ENCODE measurements around the gene FBXO46. TPM values are rescaled to one million over a fixed set of nuclear protein-coding genes. Genes with fewer than 3 reads are reported as not detected.
A peak's percentile ranks its signal among the peaks of the same experiment; 100 is the strongest.

The FBXO46 gene
- total and polyA plus RNA-seq, 2 of the 13 experiments (the other 11 are each of a cell fraction or from before 2014, with no cell fraction given), result 6.2 to 6.4 TPM

DNA sequence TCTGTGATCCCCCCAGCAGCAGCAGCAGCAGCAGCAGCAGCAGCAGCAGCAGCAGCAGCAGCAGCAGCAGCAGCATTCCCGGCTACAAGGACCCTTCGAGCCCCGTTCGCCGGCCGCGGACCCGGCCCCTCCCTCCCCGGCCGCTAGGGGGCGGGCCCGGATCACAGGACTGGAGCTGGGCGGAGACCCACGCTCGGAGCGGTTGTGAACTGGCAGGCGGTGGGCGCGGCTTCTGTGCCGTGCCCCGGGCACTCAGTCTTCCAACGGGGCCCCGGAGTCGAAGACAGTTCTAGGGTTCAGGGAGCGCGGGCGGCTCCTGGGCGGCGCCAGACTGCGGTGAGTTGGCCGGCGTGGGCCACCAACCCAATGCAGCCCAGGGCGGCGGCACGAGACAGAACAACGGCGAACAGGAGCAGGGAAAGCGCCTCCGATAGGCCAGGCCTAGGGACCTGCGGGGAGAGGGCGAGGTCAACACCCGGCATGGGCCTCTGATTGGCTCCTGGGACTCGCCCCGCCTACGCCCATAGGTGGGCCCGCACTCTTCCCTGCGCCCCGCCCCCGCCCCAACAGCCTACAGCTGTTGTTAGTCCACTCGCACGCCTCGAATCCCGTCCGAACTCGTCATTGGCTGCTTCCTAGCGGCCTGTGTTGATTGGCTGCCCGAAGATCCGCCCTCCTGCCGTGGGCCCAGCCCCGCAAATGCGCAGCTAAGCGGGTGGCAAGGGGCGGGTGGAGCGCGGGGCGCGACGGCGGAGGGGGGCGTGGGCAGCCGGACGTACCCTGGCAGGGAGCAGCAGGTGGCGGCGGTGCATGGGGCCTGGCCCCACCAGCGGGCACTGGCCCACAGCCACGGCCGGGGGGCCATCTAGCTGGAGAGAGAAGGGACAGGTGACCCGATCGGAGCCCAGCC, 39.8 kb upstream of the FBXO46 start (continued):
- TF ChIP-seq BHLHE40 (IDR thresholded peaks at IDR 0.05; ENCODE audit: low read length) (peak; percentile 76; the same call in 1 of the 2 replicates), ATRX (CRISPR knock-in tag; IDR thresholded peaks at IDR 0.05; ENCODE audit: borderline replicate concordance) (no peak), ZNF296 (CRISPR knock-in tag; conservative IDR thresholded peaks at IDR 0.05) (no peak), ZNF790 (CRISPR knock-in tag; IDR thresholded peaks at IDR 0.05; ENCODE audit: borderline replicate concordance) (peak; percentile 63; the same call in 1 of the 2 replicates), JDP2 (CRISPR knock-in tag; IDR thresholded peaks at IDR 0.05; ENCODE audit: borderline replicate concordance) (peak; percentile 43; the same call in 1 of the 2 replicates), ZNF460 (CRISPR knock-in tag; IDR thresholded peaks at IDR 0.05; ENCODE audit: borderline replicate concordance) (no peak), SNRNP70 (IDR thresholded peaks at IDR 0.05; ENCODE audit: low read depth, low read length) (0 out of 2 replicates have a peak, but pooled peaks have one; percentile 55), ZNF543 (CRISPR knock-in tag; IDR thresholded peaks at IDR 0.05) (no peak), NFKB2 (CRISPR knock-in tag; IDR thresholded peaks at IDR 0.05; ENCODE audit: borderline replicate concordance) (peak; percentile 85; the same call in 1 of the 2 replicates), TOPORS (CRISPR knock-in tag; IDR thresholded peaks at IDR 0.05) (no peak; the same call in 1 of the 2 replicates), ZNF552 (CRISPR knock-in tag; IDR thresholded peaks at IDR 0.05; ENCODE audit: borderline replicate concordance) (peak; percentile 61; the same call in 1 of the 2 replicates), RBFOX2 (IDR thresholded peaks at IDR 0.05; ENCODE audit: low read depth, low read length) (peak; percentile 94), ZNF557 (CRISPR knock-in tag; IDR thresholded peaks at IDR 0.05) (no peak), ATM (IDR thresholded peaks at IDR 0.05; ENCODE audit: borderline replicate concordance) (no peak), ZMYM2 (CRISPR knock-in tag; IDR thresholded peaks at IDR 0.05) (no peak)
- TF ChIP-seq, protein P1, sequence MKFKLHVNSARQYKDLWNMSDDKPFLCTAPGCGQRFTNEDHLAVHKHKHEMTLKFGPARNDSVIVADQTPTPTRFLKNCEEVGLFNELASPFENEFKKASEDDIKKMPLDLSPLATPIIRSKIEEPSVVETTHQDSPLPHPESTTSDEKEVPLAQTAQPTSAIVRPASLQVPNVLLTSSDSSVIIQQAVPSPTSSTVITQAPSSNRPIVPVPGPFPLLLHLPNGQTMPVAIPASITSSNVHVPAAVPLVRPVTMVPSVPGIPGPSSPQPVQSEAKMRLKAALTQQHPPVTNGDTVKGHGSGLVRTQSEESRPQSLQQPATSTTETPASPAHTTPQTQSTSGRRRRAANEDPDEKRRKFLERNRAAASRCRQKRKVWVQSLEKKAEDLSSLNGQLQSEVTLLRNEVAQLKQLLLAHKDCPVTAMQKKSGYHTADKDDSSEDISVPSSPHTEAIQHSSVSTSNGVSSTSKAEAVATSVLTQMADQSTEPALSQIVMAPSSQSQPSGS (CRISPR knock-in tag; IDR thresholded peaks at IDR 0.05), result peak; percentile 18; the same call in 1 of the 2 replicates
- TF ChIP-seq, protein P2, sequence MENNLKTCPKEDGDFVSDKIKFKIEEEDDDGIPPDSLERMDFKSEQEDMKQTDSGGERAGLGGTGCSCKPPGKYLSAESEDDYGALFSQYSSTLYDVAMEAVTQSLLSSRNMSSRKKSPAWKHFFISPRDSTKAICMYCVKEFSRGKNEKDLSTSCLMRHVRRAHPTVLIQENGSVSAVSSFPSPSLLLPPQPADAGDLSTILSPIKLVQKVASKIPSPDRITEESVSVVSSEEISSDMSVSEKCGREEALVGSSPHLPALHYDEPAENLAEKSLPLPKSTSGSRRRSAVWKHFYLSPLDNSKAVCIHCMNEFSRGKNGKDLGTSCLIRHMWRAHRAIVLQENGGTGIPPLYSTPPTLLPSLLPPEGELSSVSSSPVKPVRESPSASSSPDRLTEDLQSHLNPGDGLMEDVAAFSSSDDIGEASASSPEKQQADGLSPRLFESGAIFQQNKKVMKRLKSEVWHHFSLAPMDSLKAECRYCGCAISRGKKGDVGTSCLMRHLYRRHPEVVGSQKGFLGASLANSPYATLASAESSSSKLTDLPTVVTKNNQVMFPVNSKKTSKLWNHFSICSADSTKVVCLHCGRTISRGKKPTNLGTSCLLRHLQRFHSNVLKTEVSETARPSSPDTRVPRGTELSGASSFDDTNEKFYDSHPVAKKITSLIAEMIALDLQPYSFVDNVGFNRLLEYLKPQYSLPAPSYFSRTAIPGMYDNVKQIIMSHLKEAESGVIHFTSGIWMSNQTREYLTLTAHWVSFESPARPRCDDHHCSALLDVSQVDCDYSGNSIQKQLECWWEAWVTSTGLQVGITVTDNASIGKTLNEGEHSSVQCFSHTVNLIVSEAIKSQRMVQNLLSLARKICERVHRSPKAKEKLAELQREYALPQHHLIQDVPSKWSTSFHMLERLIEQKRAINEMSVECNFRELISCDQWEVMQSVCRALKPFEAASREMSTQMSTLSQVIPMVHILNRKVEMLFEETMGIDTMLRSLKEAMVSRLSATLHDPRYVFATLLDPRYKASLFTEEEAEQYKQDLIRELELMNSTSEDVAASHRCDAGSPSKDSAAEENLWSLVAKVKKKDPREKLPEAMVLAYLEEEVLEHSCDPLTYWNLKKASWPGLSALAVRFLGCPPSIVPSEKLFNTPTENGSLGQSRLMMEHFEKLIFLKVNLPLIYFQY (CRISPR knock-in tag; IDR thresholded peaks at IDR 0.05; ENCODE audit: borderline replicate concordance), result peak; percentile 64; the same call in 1 of the 2 replicates
- TF ChIP-seq, protein P3, sequence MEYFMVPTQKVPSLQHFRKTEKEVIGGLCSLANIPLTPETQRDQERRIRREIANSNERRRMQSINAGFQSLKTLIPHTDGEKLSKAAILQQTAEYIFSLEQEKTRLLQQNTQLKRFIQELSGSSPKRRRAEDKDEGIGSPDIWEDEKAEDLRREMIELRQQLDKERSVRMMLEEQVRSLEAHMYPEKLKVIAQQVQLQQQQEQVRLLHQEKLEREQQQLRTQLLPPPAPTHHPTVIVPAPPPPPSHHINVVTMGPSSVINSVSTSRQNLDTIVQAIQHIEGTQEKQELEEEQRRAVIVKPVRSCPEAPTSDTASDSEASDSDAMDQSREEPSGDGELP (IDR thresholded peaks at IDR 0.05; ENCODE audit: borderline replicate concordance, low read depth), result peak; percentile 94
